HG02884 (cell line): ENCODE results near the gene USH1C.

ENCODE experiments used
- ATAC-seq: cut with Tn5 transposase; IDR thresholded peaks from one replicate; pipeline ENCODE4 v1.9.1; 2021; ENCODE audit warnings: mild to moderate bottlenecking, moderate library complexity; ENCODE audit not compliant: unreplicated experiment

The USH1C gene

DNA sequence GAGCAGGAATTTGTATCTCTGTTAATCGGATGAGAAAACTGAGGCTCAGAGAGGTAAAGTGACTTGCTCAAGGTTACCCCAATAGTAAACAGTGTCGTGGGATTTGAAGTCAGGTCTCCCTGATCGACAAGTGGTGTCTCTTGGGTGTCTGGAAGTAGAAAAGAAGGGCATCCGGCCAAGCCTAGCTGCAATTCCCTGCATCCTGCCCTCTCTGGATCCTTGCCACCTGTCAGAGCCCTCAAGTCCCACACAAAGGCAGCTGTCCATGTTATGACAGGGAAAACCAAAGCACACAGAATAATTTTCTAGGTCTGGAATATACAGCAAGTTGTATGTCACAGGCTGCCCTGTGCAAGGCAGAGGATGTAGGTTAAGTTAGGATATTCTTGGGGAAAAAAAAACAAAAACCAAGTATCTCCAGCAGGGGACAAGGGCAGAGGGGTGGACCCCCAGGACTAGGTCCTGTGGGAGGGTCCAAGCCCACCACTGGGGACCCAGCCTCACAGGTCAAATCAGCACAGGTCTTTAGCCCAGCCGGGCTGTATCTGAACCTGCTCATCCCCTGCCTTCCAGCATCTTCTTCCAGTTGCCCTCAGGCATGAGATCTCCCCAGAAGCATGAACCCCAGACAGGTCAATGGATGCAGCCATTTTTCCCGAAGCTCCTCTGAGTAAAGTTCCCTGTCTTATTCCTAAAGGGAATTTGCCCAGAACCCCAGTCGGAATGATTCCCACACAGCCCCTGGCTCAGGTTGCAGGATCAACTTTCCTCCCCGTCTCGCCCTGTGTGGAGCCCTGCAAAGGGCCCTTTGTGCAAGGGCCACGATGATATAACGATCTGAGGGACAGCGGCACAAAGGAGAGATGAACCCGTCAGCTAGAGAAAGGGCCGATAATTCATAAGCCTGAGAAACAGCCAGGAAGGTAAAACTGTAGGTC is 15.0 kb downstream of the USH1C start:
- ATAC-seq: no peak

DNA sequence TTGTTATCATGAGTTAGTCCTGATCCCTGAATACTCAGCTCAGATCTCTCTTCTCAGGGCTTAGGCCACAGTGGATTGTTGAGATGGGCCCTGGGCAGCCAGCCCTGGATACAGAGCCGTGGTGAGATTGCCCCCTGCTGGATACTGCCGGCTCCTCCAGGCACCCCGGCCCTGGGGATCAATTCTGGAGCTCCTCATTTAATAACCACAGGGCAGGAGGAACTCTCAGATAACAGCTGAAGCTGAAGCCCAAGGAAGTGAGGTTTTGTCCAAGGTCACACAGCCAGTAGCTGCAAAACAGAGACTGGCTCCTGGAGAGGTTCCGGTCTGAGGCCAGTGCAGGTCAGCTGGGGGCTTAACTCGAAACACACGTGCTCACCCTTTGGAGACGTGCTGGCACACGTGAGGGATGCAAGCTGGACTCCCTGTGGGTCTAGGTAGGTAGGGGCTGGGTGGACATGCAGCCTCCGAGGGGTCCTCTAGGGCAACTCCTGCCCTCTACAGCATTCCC is 16.0 kb downstream of the USH1C start:
- ATAC-seq: peak; percentile 66

DNA sequence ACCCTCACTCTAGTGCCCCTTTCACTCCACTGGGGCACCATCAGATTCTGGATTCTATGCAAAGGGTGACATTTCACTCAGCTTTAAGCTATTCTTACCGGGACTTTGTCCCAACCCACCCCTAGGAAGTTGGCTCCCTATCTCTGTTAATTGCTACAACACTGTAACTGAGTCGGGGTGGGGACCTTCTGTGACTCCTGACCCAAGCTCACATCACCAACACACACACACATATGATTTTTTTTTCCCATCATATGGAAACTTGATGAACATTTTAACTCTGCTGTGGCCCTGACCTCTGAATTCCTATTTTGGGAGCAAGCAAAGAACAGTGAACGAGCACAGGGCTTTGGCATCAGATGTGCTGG is 16.6 kb downstream of the USH1C start:
- no peak for ATAC-seq

DNA sequence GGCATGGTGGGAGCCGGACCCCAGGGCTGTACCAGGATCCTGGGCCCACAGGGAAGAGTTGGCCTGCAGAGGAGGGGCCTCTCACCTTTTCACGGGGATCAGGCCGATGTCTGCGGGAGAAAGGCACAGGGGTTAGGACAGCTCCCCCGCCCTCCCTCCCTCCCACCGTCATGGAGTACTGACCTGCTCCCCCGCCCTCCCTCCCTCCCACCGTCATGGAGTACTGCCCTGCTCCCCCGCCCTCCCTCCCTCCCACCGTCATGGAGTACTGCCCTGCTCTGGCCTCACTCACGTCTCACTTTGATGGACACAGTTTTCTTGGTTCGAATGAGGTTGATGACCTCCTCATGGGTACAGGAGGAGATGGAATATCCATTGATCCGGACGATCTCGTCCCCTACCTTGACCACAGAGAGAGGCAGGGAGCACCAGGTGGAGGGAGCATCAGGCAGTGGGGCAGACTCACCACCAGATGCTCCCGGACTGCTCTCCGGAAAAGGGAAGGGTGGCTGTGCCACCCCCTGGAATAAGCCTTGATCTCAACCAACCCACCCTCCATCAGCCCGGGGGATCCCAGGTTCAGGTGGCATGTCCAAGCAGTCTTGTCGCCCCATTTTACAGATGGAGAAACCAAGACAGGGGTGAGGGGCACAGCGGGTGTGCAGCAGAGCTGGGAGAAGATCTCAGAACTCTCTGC is 17.1 kb downstream of the USH1C start:
- ATAC-seq: no peak

GRCh38 chr11:17526326-17526725 is 17.9 kb downstream of the USH1C start:
- no peak for ATAC-seq

DNA sequence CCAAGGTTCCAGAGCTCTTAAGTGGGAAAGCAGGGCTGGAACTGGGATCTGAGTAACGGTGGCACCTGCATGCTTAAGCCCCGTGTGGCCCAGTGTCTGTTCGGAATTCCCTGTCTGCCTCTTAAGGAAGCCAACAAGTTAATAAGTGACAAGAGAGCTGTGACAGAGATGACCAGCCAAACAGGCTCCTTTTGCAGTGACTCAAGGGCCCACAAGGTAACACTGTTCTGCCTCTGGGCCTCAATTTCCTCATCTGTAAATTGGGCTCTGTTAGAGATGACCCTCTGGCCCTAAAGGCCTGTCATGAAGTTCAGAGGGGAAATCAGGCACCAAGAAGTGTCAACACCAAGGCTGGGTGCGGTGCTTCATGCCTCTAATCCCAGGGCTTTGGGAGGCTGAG is 18.6 kb downstream of the USH1C start:
- ATAC-seq: no peak

DNA sequence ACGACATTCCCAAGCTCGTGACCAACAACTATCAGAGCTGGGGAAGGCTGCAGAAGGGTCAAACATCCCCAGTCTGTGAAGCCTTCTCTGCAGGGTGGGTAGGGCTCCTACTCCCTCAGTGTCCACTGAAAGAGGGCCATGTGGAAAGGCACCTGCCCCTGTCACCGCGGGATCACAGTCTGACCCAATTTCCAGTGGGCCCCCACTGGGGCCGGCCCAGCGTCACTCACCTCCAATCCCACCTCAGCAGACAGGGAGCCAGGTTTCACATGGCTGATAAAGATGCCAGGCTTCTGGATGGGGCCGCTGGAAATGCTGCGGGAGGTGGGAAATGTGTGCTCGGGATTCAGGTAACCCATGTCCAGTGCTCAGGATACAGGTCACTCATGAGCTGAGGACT is 20.0 kb downstream of the USH1C start:
- ATAC-seq: no peak

- no peak for ATAC-seq
Measured at GRCh38 chr11:17522655-17523054, 21.6 kb downstream of the USH1C start.

GRCh38 chr11:17521106-17521900 is 22.9 kb downstream of the USH1C start:
- no peak for ATAC-seq

DNA sequence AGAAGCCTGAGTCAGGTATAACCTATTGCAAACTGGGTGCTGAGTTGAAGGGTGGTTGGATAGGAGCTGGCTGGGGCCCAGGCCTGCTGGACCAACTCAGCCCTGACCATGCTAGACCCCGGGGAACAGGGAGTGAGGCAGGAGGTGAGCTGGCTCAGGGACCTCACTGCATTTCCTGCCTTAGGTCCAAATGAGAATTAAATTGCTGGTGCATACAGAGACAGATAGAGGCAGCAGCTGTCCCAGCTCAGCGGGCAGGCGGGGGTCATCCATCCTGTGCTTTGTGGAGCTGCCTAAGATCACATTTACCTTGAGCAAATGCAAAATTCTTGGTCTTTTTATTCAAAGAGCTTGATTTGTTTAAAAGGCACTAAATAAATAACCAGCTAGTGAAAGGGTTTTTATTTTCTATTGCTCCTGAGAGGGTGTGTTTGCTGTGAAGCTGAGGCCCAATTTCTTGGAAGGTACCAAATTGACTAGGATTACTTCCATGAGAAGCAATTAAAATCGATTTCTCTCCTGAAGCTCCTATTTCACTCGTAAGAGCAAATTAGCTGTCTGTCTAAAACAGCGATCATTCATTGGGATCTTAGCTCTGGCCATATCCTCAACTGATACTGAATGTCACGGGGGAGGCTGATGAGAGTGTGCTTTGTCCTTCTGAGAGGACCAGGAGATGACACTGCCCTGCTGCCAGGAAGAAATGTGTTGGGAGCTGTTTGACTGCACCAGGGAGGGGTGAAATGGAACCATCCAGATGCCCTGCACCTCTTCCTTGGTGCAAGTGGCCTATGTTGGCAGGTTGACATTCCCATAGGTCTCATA is 24.9 kb downstream of the USH1C start:
- no peak for ATAC-seq

DNA sequence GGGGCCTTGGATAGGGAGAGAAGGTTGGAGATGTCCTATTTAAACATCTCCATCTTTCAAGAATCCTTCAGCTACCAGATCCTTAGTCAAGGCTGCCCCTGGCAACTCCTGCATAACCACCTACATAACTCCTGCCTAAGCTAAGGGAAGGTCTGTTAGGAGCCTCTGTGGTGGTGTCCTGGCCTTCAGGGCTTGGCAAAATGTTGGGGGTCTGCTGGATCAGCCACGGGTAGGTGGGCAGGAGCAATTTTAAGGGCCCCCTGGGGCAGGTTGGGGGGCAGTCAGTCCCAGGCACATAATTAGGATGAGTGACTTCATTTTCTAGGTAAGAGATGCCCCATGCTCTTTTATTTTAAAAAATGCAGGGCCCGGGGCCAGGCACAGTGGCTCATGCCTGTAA is 25.9 kb downstream of the USH1C start:
- ATAC-seq: no peak

- no peak for ATAC-seq
Measured at GRCh38 chr11:17517186-17517585, 27.0 kb downstream of the USH1C start.

DNA sequence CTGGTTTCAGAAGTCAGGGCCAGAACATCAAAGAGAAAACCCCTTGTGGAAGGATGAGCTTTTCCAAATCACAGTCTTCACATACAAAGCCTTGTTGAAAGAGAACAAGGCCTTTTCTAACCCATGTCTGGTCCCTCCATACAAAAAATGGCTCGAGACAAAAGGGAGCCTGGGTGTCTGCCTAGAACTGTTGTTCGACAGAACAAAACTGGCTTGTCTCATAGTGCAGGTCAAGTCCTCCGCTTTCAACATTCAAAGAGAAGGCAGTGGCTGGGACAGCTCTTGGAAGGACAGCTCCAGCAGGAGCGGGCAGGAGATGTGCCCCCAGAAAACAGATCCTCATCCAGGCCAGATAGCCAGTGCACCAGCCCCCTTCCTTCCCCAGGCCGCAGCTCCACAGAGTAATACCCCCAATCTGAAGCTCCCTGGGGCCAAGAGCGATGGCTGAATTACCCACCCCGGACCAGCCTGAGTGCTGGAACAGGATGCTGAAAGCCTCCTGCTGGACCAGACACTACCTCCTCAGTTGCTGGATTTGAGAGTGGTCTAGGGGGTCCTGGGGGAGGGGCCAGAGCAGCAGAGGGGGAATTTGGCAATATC is 27.6 kb downstream of the USH1C start:
- ATAC-seq: no peak

GRCh38 chr11:17515443-17516176 is 28.6 kb downstream of the USH1C start:
- ATAC-seq: no peak

DNA sequence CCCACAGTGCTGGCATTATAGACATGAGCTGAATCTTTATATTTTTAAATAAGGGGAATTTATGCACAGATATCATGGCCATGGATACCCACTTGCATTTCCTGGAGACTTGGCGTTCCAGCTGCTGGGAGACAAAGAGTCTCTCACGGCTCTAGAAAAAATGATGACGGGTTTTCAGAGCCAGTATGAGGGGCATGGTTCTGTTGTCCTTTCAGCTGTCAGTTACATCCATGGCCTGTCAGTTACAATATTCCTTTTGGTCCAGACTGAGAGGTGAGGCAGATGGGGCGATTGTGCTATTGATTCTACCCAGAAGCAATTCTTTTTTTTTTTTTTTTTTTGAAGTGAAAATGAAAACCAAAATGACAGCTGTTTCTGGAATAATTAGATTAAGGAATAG is 29.7 kb downstream of the USH1C start:
- no peak for ATAC-seq

- no peak for ATAC-seq
Measured at GRCh38 chr11:17513853-17514252, 30.4 kb downstream of the USH1C start.

- no peak for ATAC-seq
Measured at GRCh38 chr11:17512101-17512500, 32.1 kb downstream of the USH1C start.

- ATAC-seq: no peak
Measured at GRCh38 chr11:17511571-17511970, 32.6 kb downstream of the USH1C start.

DNA sequence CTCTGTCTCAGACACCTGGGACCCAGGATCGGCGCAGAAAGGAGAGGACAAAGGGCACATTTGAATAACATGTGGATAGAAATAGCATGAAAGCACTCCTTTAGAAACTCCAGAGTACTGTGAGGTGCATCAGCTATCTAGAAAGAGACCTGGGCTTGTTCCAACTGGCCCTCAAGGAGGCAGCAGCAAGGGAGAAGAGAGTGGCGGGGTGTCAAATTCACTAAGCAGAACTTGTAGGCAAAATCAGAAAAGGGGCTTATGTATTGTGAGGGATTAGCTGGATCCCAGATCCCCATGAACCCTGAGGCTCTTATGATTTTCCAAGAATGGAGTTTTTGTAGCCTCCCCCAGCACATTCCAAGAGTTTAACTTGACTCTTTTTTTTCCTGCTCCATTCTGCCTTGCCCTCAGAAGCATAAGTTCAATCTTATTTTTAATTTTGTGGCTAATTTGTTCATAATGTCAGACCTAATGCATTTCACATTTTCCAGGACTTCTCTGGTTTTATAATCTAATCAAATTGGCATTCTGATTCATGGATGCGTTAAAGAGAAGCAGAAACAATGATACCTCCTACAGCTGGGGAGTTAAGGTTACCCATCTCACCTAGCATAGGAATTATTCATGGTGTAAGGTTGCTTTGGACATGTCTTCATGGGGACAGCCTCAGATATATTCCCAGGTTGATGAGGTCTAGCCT is 33.6 kb downstream of the USH1C start:
- no peak for ATAC-seq
